Ishikawa (cell line): Measurements from ENCODE around the gene ATP5PF.

ENCODE experiments used
- CREB1 ChIP-seq: IDR thresholded peaks from 2 replicates; pipeline ENCODE4 v1.6.1; 2012; ENCODE audit warnings: low read depth
- EGR1 ChIP-seq: IDR thresholded peaks from 2 replicates; pipeline ENCODE4 v1.6.1; 2012
- EP300 ChIP-seq: IDR thresholded peaks from 2 replicates; pipeline ENCODE4 v1.6.1; 2012; ENCODE audit warnings: borderline replicate concordance
- FOXM1 ChIP-seq: IDR thresholded peaks from 2 replicates; pipeline ENCODE4 v1.6.1; 2012; ENCODE audit warnings: low read depth, borderline replicate concordance
- MAX ChIP-seq: IDR thresholded peaks from 2 replicates; pipeline ENCODE4 v1.6.1; 2012
- NFIC ChIP-seq: IDR thresholded peaks from 2 replicates; pipeline ENCODE4 v1.6.1; 2012
- RAD21 ChIP-seq: IDR thresholded peaks from 2 replicates; pipeline ENCODE4 v1.6.1; 2012; ENCODE audit warnings: low read depth
- REST ChIP-seq: IDR thresholded peaks from 2 replicates; pipeline ENCODE4 v1.6.1; 2012; ENCODE audit warnings: low read depth, mild to moderate bottlenecking
- TAF1 ChIP-seq: IDR thresholded peaks from 2 replicates; pipeline ENCODE4 v1.6.1; 2012; ENCODE audit warnings: low read depth, mild to moderate bottlenecking
- TCF12 ChIP-seq: IDR thresholded peaks from 2 replicates; pipeline ENCODE4 v1.6.1; 2012; ENCODE audit warnings: low read depth
- TEAD4 ChIP-seq: IDR thresholded peaks from 2 replicates; pipeline ENCODE4 v1.6.1; 2012
- USF1 ChIP-seq: IDR thresholded peaks from 2 replicates; pipeline ENCODE4 v1.6.1; 2012
- YY1 ChIP-seq: IDR thresholded peaks from 2 replicates; pipeline ENCODE4 v1.6.1; 2012; ENCODE audit warnings: low read depth
- ZBTB7A ChIP-seq: IDR thresholded peaks from 2 replicates; pipeline ENCODE4 v1.6.1; 2012; ENCODE audit warnings: low read depth

GRCh38 chr21:25701529-25701928, 33.2 kb downstream of the ATP5PF start:
- no peak for TF ChIP-seq EP300
- no peak for TF ChIP-seq TAF1
- no peak for TF ChIP-seq EGR1
- TF ChIP-seq CREB1, result no peak
- TF ChIP-seq YY1, result no peak
- TF ChIP-seq ZBTB7A, result no peak
- no peak for TF ChIP-seq FOXM1
- no peak for TF ChIP-seq RAD21
- no peak for TF ChIP-seq MAX
- no peak for TF ChIP-seq NFIC
- TF ChIP-seq REST, result no peak
- no peak for TF ChIP-seq USF1
- TF ChIP-seq TCF12, result no peak
- TF ChIP-seq TEAD4, result no peak
